Stimulated activated CD4-positive, alpha-beta T cell treated with anti-CD3 and anti-CD28 coated beads, Interleukin-15, amount 100 ng/mL, for 1 hour (primary cell): ENCODE data around the gene CKAP2L.

Experiments
- DNase-seq, 2 donors: peaks; one replicate each; pipeline ENCODE4 v3.0.0-alpha.2; 2020; ENCODE audit warnings: low read depth in 1 of 2, low spot score in 1 of 2

The CKAP2L gene, protein sequence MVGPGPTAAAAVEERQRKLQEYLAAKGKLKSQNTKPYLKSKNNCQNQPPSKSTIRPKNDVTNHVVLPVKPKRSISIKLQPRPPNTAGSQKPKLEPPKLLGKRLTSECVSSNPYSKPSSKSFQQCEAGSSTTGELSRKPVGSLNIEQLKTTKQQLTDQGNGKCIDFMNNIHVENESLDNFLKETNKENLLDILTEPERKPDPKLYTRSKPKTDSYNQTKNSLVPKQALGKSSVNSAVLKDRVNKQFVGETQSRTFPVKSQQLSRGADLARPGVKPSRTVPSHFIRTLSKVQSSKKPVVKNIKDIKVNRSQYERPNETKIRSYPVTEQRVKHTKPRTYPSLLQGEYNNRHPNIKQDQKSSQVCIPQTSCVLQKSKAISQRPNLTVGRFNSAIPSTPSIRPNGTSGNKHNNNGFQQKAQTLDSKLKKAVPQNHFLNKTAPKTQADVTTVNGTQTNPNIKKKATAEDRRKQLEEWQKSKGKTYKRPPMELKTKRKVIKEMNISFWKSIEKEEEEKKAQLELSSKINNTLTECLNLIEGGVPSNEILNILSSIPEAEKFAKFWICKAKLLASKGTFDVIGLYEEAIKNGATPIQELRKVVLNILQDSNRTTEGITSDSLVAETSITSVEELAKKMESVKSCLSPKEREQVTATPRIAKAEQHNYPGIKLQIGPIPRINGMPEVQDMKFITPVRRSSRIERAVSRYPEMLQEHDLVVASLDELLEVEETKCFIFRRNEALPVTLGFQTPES

DNA sequence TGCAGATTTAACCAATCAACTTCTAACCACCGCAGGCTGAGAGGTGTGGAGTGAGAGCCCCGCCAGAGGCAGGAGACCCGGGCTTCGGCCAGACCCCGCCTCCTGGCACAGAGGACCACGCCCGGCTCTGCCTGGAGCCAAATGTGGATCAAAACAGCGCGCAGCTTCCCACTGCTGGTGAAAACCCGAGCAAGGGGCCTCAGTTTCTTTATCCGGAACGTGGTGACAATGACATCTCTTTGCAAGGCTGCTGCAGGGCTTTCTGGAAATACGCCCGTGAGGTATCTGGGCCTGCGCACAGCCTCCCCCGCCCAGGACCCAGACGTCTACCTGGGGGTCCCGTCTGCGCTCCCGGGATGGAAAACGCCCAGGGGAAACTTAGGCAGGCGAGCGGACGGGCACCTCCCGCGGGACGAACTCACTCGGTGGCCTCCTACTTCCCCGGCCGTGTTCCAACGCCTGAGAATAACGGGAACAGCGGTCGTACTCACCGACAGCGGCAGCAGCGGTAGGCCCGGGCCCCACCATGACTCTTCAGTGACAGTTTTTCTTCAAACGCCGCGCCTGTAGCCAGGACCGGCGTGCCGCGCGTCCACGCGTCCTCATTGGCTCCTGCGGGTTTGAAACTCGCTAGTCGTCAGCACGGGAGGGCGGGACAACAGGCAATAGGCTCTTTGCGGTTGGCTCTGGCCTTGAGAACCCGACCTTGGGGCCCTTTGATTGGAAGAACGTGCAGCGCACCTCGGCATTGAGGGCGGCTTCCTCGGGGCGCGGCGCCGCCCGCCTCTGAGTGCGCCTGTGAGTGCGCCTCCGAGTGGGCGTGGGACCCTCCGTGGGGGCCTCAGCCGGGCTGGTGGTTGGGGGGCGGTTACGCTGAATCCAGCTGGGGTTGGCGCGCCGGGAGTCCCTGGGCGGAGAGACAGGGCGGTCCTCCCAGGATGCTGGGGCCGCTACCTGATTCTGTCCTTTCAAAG, at the start of gene CKAP2L:
Gene CKAP2L (minus strand): TSS at position 539 of the 974 bp plus-strand sequence. CDS start 11 bp downstream, at position 528.
- peak; percentile 83 to 86 for DNase-seq

DNA sequence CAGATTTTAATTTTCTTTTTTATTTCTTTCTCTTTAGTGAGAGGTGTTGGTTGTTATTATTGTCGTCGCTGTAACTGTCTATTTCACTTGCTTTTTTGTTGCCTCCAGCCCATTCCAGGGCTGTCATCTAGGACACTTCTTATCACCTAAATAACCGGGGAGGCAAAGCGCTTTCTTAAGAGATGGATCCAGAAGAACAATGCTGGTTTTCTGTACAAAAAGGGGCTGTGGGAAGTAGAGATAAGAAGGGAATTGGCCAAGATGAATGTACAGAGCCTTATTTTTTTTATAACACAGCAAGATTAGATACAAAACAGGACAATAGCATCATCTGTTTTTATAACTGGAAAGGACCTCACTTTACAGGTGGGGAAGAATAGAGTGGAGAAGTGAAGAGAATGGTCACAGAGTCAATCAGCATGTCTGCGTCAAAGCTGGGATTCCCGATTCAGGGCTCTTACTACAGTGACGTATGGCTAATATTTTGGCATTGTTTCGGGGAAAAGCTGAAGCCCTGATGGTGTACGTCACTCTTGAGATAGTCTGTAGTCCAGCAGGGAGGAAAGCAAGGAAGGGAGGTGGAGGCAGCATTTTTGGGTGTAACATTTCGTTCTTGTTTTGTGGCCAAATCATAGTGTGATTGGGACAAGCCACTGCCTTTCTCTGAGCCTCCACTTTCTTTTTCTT, 49.0 kb upstream of the CKAP2L start:
- no peak for DNase-seq

DNA sequence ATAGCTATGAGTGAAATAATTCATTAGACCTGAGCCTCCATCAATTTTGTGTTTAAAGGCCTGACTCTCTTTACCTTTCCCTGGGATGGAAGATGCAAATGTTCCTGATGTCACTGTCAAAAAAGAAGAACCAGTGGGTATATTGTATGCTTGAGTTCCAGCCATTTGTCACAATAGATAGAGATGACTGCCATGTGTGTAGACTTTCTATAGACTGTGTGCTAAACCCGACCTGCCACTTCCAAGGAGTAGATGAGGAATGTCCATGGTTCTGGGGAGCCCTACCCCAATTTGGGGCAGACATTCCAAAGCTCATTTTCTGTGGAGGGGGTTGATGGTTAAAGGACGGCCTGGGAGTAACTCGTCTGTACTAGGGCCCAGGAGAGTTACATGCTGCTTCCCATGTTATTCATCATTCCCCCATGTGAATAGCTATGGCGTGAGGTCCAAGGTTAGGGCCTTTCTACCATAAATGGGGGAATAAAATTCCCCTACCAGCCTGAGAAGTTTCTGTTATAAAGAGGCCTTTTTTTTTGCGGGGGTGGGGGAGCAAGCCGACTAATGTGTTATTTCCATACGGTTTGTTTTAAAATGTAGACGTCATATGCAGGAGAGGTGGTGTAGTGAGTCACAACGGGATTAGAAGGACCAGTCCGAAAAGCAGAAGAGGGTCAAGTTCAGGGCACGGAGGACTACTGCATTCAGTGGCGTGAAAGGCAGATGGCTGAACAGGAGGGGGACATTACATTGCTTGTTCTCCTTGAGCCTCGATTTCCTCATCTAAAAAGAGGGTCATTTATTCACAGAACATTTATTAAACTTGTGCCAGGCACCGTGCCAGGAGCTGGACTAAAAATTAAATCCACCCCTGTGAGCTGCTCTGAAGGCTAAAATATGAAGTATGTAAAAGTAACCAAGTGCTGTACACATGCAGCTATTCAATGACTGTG, 48.2 kb upstream of the CKAP2L start:
- DNase-seq, result no peak

DNA sequence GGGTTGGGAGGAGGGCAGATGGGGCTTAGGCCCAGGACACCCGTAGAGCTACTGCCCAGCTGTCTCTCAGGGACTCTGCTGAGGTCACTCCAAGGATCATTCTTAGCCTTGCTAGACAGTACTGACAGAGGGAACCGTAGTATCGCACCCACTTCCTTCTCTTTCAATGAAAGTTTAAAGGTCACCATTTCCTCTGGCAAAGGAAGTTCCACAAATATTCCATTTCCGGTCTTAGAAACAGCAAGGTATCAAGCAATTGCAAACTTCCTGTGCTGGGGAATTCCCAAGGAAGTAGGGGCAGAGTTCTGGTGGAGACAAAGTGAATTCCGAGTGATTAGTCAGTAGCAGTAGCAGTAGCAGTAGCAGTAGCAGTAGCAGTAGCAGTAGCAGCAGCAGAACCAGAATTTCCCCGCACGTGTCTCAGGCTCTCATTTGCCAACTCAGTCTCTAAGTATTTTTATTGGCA, 47.5 kb upstream of the CKAP2L start:
- no peak for DNase-seq

DNA sequence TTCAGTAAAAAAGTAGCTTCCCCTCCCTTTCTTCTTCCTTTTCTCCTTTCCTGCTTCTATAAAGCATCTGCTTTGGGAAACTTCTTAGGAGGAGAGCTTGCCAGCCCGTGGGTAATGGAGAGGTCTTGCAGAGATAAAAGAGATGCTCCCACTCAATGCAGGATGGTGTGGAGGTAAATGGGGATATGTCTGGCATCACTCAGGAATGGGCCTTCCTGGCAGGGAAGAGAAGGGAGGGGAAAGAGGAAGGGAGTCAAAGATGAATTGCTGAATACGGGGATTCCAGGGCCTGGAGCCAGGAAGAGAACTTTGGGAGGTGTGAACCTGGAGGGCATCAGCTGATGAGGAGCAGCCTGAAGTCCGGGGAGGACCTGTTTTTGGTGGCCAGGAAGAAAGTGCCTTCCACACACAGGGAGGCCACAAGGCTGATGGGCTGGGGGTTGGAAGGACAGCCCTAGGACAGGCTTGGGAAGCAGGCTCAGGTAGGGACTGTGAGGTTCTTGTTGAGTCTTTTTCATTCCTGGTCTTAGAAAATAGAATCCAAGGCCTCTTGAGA, 46.9 kb upstream of the CKAP2L start:
- DNase-seq, result no peak

DNA sequence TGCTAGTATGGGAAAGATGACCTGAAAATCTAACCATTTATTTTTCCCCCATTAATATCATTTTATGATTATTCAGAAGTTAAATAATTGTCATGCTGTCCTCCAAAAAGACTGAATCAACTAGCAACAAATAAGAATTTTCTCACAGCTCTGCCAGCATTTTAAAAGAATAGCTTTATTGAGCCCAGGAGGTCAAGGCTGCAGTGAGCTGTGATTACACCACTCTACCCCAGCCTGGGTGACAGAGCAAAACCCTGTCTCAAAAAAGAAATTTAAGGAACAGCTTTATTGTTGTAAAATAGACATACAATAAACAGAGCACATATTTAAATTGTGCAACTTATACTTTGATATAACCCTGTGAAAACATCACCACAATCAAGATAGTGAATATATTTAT, 44.7 kb upstream of the CKAP2L start:
- DNase-seq, result no peak

DNA sequence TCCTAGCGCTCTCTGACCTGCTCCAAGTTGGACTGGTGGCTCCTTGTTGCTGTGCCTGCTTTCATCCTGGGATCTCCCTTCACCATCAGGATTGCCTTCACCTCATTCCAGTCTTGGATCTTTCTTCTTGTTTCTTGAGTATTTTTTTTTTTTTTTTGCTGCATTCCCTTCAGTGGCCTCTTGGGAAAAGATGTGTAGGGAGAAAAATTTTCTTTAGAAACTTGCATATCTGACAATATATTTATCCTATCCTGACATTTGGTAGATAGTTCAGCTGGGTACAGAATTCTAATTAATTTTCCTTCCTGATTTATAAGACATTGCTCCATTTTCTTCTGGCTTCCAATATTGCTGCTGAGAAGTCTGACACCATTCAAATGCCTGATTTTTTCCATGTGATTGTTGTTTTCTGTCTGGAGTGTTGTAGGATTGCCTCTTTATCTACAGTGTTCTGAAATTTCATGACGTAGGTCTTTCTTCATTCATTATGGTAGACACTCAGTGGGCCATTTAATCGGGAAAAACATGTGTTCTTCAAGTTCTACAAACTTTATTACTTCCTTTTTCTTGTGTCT, 42.9 kb upstream of the CKAP2L start:
- no peak for DNase-seq

DNA sequence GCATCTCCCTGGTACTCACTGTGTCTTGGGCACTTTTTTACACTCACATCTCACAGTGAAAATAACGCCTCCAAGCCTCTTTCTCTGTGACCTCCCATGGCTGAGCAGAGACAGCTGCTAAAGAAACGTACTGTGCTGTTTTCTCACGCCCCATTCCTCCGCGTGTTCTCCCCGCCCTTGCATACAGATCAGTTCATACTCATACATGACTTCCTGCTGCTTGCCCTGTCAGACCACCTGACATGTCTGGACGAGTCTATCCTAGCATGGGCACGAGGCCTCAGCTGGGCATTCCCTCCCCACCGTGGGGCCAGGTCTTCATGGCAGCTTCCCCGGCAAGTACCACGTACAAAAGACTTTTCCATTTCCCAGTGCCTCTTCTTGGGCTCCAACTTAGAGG, 41.1 kb upstream of the CKAP2L start:
- DNase-seq, result no peak

DNA sequence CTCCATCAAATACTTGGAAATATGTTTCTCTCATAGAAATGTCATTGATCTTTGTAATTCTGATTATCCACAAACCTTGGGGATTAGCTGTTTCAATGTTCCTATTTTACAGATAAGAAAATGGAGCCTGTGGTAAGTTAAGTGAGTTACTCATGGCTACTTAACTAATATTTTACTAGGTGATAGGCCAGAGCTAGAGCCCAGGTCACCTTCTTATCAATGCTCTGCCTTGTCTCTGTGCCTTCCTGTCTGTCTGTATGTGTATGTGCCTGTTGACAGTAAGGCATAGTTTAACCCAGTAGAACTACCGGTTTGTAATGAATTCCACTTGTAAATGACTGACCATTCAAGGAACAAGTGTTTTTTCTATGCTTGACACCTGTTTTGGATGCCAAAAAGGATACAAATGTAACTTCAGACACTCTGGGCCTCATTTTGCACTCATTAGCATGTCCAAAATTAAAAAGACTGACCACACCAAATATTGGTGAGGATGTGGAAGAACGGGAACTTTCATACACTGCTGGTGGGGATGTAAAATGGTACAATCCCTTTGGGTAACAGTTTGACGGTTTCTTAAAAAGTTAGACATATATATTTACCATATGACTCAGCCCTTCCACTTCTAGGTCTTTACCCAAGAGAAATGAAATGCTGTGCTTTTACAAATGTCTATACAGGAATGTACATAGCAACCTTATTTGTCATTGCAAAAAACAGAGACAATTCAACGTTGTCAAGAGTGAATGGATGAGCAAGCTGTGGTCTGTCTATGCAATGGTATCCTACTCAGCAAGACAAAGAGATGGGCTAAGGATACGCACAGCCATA, 39.5 kb upstream of the CKAP2L start:
- DNase-seq, result no peak

DNA sequence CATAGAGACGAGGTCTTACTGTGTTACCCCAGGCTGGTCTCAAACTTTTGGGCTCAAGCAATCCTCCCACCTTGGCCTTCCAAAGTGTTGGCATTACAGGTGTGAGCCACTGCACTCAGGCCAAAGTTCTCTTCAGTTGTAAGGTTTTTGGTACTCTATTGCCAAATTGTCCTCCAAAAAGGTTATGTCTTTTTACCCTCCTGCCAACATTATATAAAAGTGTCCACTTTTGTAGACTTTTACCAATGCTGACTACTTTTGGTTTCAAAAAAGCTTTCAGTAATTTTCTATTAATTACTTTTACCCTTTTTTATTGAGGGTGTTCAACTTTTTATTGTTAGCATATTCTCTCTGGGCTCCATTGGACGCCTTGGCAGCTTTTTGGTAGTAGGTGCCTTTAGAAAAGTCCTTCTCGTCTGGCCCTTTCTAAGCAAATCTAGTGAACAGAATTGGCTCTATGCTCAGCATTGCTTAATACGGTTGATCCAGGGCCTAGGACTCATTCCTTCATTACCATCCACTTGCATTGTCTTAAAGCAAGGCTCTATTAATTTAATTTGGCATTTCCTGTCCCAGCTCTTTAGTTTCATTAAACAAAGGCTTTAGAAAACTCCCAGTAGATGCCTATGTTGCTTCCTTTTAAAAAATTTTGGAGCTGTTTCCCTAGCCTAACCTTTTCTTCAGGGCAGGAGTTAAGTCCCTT, 36.6 kb upstream of the CKAP2L start:
- no peak for DNase-seq

DNA sequence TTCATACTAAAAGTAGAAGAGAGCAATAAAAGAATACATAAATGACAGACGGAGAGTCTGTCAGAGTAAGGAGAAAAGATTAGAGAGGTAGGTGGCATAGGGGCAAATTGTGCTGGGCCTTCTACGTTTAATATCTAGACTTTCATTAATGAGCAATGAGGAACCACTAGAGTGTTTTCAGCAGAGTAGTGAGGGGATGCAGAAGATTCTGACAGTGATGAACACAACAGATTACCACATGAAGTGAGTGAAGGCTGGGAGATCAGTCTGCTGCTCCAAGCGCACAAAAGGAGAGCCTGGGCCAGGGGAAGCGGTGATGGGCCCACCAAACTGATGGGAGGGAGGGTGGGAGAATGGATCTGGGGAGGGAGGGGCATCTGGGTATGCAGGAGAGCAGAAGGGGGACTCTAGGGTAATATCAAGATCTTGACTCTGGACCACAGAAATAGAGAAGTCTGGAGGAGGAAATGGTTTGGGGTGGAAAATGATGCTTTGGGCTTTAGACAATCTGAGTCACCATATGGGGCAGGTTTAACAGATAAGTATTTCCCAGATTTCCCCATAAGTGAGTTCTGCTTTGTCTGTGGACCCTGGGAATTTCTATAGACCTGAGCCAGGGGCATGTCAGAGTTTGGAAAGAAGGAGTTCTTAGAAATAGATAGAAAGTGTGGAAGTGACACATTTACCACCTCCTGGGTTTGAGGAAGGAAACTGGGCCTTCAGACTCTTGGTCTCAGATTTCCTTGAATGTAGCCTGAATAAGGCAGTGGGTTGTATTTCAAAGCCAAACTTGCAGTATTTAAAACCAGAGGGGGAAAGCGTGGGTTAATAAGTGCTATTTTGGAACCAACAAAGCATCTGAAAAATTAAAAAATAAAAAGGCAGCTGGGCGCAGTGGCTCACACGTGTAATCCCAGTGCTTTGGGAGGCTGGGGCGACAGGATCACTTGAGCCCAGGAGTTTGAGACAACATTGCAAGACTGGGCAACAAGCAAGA, 34.9 kb upstream of the CKAP2L start:
- no peak for DNase-seq

DNA sequence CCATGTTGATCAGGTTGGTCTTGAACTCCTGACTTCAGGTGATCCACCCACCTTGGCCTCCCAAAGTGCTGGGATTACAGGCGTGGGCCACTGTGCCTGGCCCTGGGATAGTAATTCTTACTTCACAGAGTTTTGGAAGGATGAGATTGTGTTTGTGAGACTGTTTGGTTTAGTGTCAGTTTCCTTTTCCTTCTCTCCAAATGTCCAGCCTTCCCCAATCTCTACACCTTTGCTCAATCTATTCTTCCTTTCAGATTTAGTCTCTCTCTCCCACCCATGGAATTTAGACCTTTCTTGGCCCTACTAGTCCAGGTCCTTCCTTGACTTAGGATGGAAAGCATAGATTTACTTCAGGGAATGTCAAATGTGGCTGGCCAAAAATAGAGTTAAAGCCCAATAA, 32.1 kb upstream of the CKAP2L start:
- no peak for DNase-seq

DNA sequence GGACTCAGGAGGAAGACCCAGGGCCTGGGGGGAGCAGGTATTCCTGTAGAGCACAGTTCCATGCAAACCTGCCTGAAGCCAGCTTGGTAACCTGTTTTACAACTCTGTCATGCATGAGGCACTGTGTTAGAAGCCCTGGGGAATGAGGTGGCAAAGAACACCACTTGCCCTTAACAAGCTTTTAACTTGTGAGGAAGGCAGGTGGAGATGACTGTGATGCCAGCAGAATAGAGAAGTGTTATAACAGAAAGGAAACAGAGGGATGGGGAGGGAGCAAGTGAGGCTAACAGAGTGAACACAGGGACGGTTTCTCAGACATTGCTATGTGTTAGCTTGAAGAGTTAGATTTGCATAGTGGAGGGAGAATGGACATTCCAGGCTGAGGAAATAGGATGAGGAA, 31.4 kb upstream of the CKAP2L start:
- DNase-seq, result no peak

DNA sequence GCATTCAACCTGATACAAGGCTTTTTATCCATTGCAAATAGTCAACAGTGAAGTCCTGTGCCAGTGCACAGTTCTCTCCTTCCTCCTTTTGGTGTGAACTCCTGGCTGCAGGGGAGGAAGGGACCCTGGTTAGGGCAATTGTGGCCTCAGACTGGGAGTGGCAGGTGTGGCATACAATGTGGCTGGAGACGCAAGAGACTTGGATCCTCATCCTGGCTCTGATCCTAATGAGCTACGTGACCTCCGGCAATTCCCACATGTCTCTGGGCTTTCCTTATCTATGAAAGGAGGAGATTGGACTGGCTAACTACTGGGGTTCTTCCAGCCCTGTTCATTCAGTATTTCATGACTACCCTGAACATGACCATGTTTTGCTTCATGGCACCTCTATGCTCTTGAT, 30.4 kb upstream of the CKAP2L start:
- DNase-seq, result no peak

DNA sequence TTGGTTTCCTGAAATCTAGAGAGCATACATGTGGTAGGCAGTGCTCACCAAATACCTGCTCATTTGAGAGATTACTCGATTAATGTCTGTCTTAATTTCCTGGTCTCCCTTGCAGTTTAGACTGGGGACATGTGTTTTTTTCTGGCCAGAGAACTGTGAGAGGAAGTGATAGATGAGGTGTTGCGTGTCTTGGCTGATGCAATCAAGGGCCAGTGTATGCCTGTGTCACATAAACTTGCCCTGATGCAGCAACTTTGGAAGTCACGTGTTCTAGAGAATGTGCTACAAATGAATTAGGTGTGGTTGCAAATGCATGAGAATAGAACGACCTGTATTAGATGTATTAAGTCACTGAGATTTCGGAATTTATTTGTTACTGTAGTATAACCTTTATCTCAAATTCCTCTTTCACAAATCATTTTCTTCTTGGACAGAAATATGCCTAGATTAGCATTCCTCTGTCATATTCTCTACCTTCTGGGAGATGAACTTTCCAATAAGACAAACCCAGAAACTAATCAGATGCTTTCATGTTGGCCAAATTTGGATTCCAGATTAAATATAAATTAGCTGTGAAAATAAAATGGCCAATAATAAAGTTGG, 29.8 kb upstream of the CKAP2L start:
- no peak for DNase-seq
